ENCODE results near the gene HOXD11. TPM values are rescaled to one million over a fixed set of nuclear protein-coding genes. Genes with fewer than 3 reads are reported as not detected.

The HOXD11 gene
- total and polyA plus RNA-seq, 2 experiments from 2014 or later: not detected

GRCh38 chr2:176152350-176153181 is 45.5 kb downstream of the HOXD11 start (continued):
- peak; percentile 93 for TF ChIP-seq EZH2phosphoT487 (IDR thresholded peaks at IDR 0.05; ENCODE audit: unreplicated experiment)
- TF ChIP-seq, protein P1, sequence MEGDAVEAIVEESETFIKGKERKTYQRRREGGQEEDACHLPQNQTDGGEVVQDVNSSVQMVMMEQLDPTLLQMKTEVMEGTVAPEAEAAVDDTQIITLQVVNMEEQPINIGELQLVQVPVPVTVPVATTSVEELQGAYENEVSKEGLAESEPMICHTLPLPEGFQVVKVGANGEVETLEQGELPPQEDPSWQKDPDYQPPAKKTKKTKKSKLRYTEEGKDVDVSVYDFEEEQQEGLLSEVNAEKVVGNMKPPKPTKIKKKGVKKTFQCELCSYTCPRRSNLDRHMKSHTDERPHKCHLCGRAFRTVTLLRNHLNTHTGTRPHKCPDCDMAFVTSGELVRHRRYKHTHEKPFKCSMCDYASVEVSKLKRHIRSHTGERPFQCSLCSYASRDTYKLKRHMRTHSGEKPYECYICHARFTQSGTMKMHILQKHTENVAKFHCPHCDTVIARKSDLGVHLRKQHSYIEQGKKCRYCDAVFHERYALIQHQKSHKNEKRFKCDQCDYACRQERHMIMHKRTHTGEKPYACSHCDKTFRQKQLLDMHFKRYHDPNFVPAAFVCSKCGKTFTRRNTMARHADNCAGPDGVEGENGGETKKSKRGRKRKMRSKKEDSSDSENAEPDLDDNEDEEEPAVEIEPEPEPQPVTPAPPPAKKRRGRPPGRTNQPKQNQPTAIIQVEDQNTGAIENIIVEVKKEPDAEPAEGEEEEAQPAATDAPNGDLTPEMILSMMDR (conservative IDR thresholded peaks at IDR 0.05; ENCODE audit: low read depth in 2 of 2): no peak

DNA sequence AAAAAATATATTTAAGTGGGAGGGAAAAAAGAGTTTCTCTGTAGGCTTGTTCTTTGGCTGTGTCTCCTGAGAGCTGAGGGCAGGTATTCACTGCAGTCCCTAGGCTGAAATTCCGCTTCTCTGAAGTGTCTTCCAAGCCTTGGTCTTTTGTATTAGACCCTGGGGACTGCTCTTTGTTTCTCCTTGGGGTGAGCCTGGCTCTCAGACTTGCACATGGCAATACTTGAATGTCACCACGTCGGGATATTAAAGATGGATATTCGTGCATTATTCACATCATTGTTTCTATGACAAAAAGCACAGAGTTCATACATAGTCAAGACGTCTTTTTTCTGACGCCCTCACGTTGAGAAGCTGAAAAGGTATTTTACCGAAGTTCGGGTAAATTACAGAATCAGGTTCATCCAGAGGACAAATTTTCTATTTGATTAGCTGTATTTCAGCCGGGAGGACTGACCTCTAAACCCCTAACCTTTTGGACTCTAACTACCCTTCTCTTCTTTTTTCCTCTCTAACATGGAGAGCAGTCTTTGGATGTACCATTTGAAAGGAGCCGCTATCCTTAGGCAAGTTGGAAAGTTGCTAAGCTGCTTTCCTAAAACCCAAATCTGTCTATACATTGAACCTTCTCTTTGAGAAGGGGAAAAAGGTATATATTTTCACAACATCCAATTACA is 47.6 kb downstream of the HOXD11 start:
- no peaks in the 10 kb centered on the region for H3K9me2 ChIP-seq (ENCODE audit: insufficient read depth)
- no peak for ATAC-seq
- H3K4me3 ChIP-seq: peak overlapping the region; percentile 1; the same call in 1 of the 2 replicates
- H2AFZ ChIP-seq: no peak overlapping the region
- H3K27me3 Mint-ChIP-seq (ENCODE audit: insufficient read depth, low read depth, poor library complexity): peaks cover 98% of the 10 kb centered on the region
- H3K4me1 ChIP-seq (ENCODE audit: insufficient read depth): peaks cover 41% of the 10 kb centered on the region
- H3K4me1 Mint-ChIP-seq: peaks cover 31% of the 10 kb centered on the region
- DNase-seq (ENCODE audit: low spot score): peak; percentile 41
- H3K27ac ChIP-seq (ENCODE audit: low read depth): no peak overlapping the region
- H3K36me3 ChIP-seq (ENCODE audit: insufficient read depth): no peaks in the 10 kb centered on the region
- no peaks in the 10 kb centered on the region for H3K36me3 Mint-ChIP-seq (ENCODE audit: low read depth)
- H3K27me3 ChIP-seq (ENCODE audit: insufficient read depth): peaks cover 100% of the 10 kb centered on the region
- no peak overlapping the region for H3K4me3 Mint-ChIP-seq
- peak overlapping the region; percentile 1; the same call in 1 of the 2 replicates for H3K4me2 ChIP-seq
- no peaks in the 10 kb centered on the region for H3K79me2 ChIP-seq (replicated peaks; ENCODE audit: insufficient read depth)
- no peak overlapping the region for H3K27ac Mint-ChIP-seq
- H3K9me3 Mint-ChIP-seq: peaks cover 3% of the 10 kb centered on the region; the same call in 2 of the 3 replicates
- peaks cover 30% of the 10 kb centered on the region for H3F3A ChIP-seq (replicated peaks; ENCODE audit: low read depth)
- TF ChIP-seq, protein P1 (conservative IDR thresholded peaks at IDR 0.05; ENCODE audit: low read depth in 2 of 2): no peak
- peak; percentile 69 for TF ChIP-seq EZH2 (IDR thresholded peaks at IDR 0.05; ENCODE audit: low read depth, unreplicated experiment)
- TF ChIP-seq STAT1 (IDR thresholded peaks at IDR 0.05; ENCODE audit: unreplicated experiment): no peak
- peaks cover 47% of the 10 kb centered on the region for H4K20me1 ChIP-seq (replicated peaks; ENCODE audit: insufficient read depth)

DNA sequence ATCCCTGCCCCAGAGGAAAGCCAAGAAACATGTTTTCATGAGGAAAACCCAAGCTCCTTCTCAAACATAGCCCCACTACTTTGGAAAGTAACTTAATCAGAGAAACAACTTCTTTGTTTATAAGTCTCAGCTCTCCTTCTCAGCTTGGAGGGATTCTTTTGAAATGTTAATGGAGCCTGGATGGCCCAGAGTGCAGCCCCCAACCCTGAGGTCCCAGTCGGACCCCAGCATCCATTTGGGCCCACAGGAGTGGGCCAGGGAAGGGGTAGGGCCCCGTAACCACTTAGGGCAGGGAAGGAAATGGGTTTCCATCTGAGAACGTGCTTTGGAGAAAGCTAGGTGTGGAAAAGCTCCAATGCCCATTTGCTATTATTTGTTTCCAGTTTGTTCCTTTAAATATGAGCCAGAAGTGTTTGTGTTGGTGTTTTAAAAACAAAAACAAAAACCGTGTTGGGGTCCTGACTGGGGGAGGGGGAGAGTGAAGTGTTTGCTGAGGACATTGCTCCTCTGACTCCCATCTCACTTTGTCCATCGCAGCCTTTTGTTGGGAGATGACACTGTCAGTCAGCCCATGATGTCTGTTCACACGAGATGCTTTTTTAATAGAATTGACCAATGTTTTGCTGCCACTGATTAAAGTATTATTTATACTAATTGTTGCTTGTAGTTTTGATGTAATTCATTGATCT is 48.4 kb downstream of the HOXD11 start:
- Mint-ChIP-seq H3K36me3 (ENCODE audit: low read depth) (no peaks in the 10 kb centered on the region), H3K4me1 (peaks cover 34% of the 10 kb centered on the region), H3K4me3 (no peak overlapping the region), H3K9me3 (peaks cover 3% of the 10 kb centered on the region; the same call in 2 of the 3 replicates), H3K27ac (no peak overlapping the region), H3K27me3 (ENCODE audit: insufficient read depth, low read depth, poor library complexity) (peaks cover 98% of the 10 kb centered on the region)
- TF ChIP-seq ZNF114 (CRISPR knock-in tag; IDR thresholded peaks at IDR 0.05): no peak
- peak; percentile 61 for TF ChIP-seq EZH2 (IDR thresholded peaks at IDR 0.05; ENCODE audit: low read depth, unreplicated experiment)
- ATAC-seq (no peak), DNase-seq (ENCODE audit: low spot score) (peak; percentile 52)
- Histone ChIP-seq H3K4me2 (peak overlapping the region; percentile 1; the same call in 1 of the 2 replicates), H3K9me2 (ENCODE audit: insufficient read depth) (no peaks in the 10 kb centered on the region), H3K4me3 (peak overlapping the region; percentile 1; the same call in 1 of the 2 replicates), H3K36me3 (ENCODE audit: insufficient read depth) (no peaks in the 10 kb centered on the region), H4K20me1 (replicated peaks; ENCODE audit: insufficient read depth) (peaks cover 40% of the 10 kb centered on the region), H3K79me2 (replicated peaks; ENCODE audit: insufficient read depth) (no peaks in the 10 kb centered on the region), H3K4me1 (ENCODE audit: insufficient read depth) (peaks cover 41% of the 10 kb centered on the region), H2AFZ (no peak overlapping the region), H3F3A (replicated peaks; ENCODE audit: low read depth) (peaks cover 25% of the 10 kb centered on the region), H3K27me3 (ENCODE audit: insufficient read depth) (peaks cover 100% of the 10 kb centered on the region), H3K27ac (ENCODE audit: low read depth) (no peak overlapping the region)
